ENCODE measurements around the gene BGN.

BGN gene

GRCh38 chrX:153486171-153486570, 8.6 kb upstream of the BGN start:
- Histone ChIP-seq H3K14ac (ENCODE audit: low read length) (no peak overlapping the region), H3K4me3 (ENCODE audit: low read depth, low read length) (no peak overlapping the region), H3K9me3 (ENCODE audit: insufficient read depth, low read depth, low read length) (no peaks in the 10 kb centered on the region), H3K36me3 (ENCODE audit: control insufficient read depth in 1 of 2, insufficient read depth in 2 of 2, low read length in 2 of 2) (no peaks in the 10 kb centered on the region), H2BK5ac (ENCODE audit: low read depth, low read length, poor library complexity) (no peak overlapping the region), H3K27me3 (ENCODE audit: insufficient read depth, low read length) (no peaks in the 10 kb centered on the region), H3K79me2 (ENCODE audit: control insufficient read depth, insufficient read depth, low read length, poor library complexity) (no peaks in the 10 kb centered on the region), H2AFZ (ENCODE audit: insufficient read depth, low read length, poor library complexity) (no peak overlapping the region), H3K18ac (ENCODE audit: low read length) (no peak overlapping the region), H3K23ac (ENCODE audit: low read length) (no peak overlapping the region), H2AK5ac (ENCODE audit: low read length) (no peak overlapping the region), H3K27ac (ENCODE audit: low read depth, low read length) (no peak overlapping the region), H3K4me2 (ENCODE audit: low read length) (no peak overlapping the region), H4K8ac (ENCODE audit: low read depth, low read length) (no peak overlapping the region), H4K91ac (ENCODE audit: low read depth, low read length) (peak overlapping the region; percentile 11), H3K9ac (ENCODE audit: low read length) (no peak overlapping the region), H3K4me1 (ENCODE audit: control insufficient read depth in 1 of 2, insufficient read depth in 2 of 2, low read length in 2 of 2) (peaks cover 7 to 16% of the 10 kb centered on the region in 2 experiments), H3K79me1 (ENCODE audit: low read length) (peaks cover 13% of the 10 kb centered on the region), H2BK12ac (ENCODE audit: low read length) (no peak overlapping the region), H4K12ac (ENCODE audit: low read depth, low read length) (no peak overlapping the region), H3K4ac (ENCODE audit: low read depth, low read length) (no peak overlapping the region), H2BK120ac (ENCODE audit: insufficient read depth, low read length, poor library complexity) (no peak overlapping the region)
- no CpG with 5 or more reads among the region's 10 CpGs for WGBS (ENCODE audit: extremely low coverage, insufficient coverage, insufficient read length)
- DNase-seq: no peak

GRCh38 chrX:153487590-153488071, 7.1 kb upstream of the BGN start:
- peak overlapping the region; percentile 57 for H3K14ac ChIP-seq (ENCODE audit: low read length)
- H2AK5ac ChIP-seq (ENCODE audit: low read length): no peak overlapping the region
- no peak overlapping the region for H3K4ac ChIP-seq (ENCODE audit: low read depth, low read length)
- no peak overlapping the region for H3K4me3 ChIP-seq (ENCODE audit: low read depth, low read length)
- peak overlapping the region; percentile 27 for H2BK12ac ChIP-seq (ENCODE audit: low read length)
- H4K12ac ChIP-seq (ENCODE audit: low read depth, low read length): peak overlapping the region; percentile 80
- H3K18ac ChIP-seq (ENCODE audit: low read length): no peak overlapping the region
- H3K9ac ChIP-seq (ENCODE audit: low read length): no peak overlapping the region
- no peak overlapping the region for H3K23ac ChIP-seq (ENCODE audit: low read length)
- peak overlapping the region; percentile 31 for H2BK120ac ChIP-seq (ENCODE audit: insufficient read depth, low read length, poor library complexity)
- no peaks in the 10 kb centered on the region for H3K27me3 ChIP-seq (ENCODE audit: insufficient read depth, low read length)
- no CpG with 5 or more reads among the region's 11 CpGs for WGBS (ENCODE audit: extremely low coverage, insufficient coverage, insufficient read length)
- H4K8ac ChIP-seq (ENCODE audit: low read depth, low read length): peak overlapping the region; percentile 71
- H2AFZ ChIP-seq (ENCODE audit: insufficient read depth, low read length, poor library complexity): peak overlapping the region; percentile 64
- H3K79me2 ChIP-seq (ENCODE audit: control insufficient read depth, insufficient read depth, low read length, poor library complexity): no peaks in the 10 kb centered on the region
- no peaks in the 10 kb centered on the region for H3K9me3 ChIP-seq (ENCODE audit: insufficient read depth, low read depth, low read length)
- no peak overlapping the region for H3K4me2 ChIP-seq (ENCODE audit: low read length)
- H3K27ac ChIP-seq (ENCODE audit: low read depth, low read length): no peak overlapping the region
- DNase-seq: no peak
- peaks cover 7 to 16% of the 10 kb centered on the region in 2 experiments for H3K4me1 ChIP-seq (ENCODE audit: control insufficient read depth in 1 of 2, insufficient read depth in 2 of 2, low read length in 2 of 2)
- peak overlapping the region; percentile 89 for H4K91ac ChIP-seq (ENCODE audit: low read depth, low read length)
- peaks cover 13% of the 10 kb centered on the region for H3K79me1 ChIP-seq (ENCODE audit: low read length)
- no peaks in the 10 kb centered on the region for H3K36me3 ChIP-seq (ENCODE audit: control insufficient read depth in 1 of 2, insufficient read depth in 2 of 2, low read length in 2 of 2)
- no peak overlapping the region for H2BK5ac ChIP-seq (ENCODE audit: low read depth, low read length, poor library complexity)

- peaks cover 7 to 16% of the 10 kb centered on the region in 2 experiments for H3K4me1 ChIP-seq (ENCODE audit: control insufficient read depth in 1 of 2, insufficient read depth in 2 of 2, low read length in 2 of 2)
- H3K79me2 ChIP-seq (ENCODE audit: control insufficient read depth, insufficient read depth, low read length, poor library complexity): no peaks in the 10 kb centered on the region
- H3K18ac ChIP-seq (ENCODE audit: low read length): peak overlapping the region; percentile 58
- H3K9ac ChIP-seq (ENCODE audit: low read length): no peak overlapping the region
- H3K14ac ChIP-seq (ENCODE audit: low read length): peak overlapping the region; percentile 59
- H3K4me3 ChIP-seq (ENCODE audit: low read depth, low read length): no peak overlapping the region
- no peak overlapping the region for H3K27ac ChIP-seq (ENCODE audit: low read depth, low read length)
- peak overlapping the region; percentile 68 for H2BK120ac ChIP-seq (ENCODE audit: insufficient read depth, low read length, poor library complexity)
- no peaks in the 10 kb centered on the region for H3K9me3 ChIP-seq (ENCODE audit: insufficient read depth, low read depth, low read length)
- peak overlapping the region; percentile 84 for H4K8ac ChIP-seq (ENCODE audit: low read depth, low read length)
- H4K91ac ChIP-seq (ENCODE audit: low read depth, low read length): peak overlapping the region; percentile 89
- H2AK5ac ChIP-seq (ENCODE audit: low read length): peak overlapping the region; percentile 79
- H3K4ac ChIP-seq (ENCODE audit: low read depth, low read length): peak overlapping the region; percentile 6
- peak overlapping the region; percentile 32 for H2BK12ac ChIP-seq (ENCODE audit: low read length)
- H4K12ac ChIP-seq (ENCODE audit: low read depth, low read length): peak overlapping the region; percentile 80
- H3K36me3 ChIP-seq (ENCODE audit: control insufficient read depth in 1 of 2, insufficient read depth in 2 of 2, low read length in 2 of 2): no peaks in the 10 kb centered on the region
- H3K79me1 ChIP-seq (ENCODE audit: low read length): peaks cover 13% of the 10 kb centered on the region
- peak overlapping the region; percentile 19 for H2BK5ac ChIP-seq (ENCODE audit: low read depth, low read length, poor library complexity)
- H3K4me2 ChIP-seq (ENCODE audit: low read length): no peak overlapping the region
- no peak for DNase-seq
- no CpG with 5 or more reads among the region's 27 CpGs for WGBS (ENCODE audit: extremely low coverage, insufficient coverage, insufficient read length)
- no peak overlapping the region for H3K23ac ChIP-seq (ENCODE audit: low read length)
- peak overlapping the region; percentile 64 for H2AFZ ChIP-seq (ENCODE audit: insufficient read depth, low read length, poor library complexity)
- no peaks in the 10 kb centered on the region for H3K27me3 ChIP-seq (ENCODE audit: insufficient read depth, low read length)
Measured at GRCh38 chrX:153488231-153488914, 6.4 kb upstream of the BGN start.

GRCh38 chrX:153490217-153490930, 4.4 kb upstream of the BGN start:
- Histone ChIP-seq H4K8ac (ENCODE audit: low read depth, low read length) (no peak overlapping the region), H3K23ac (ENCODE audit: low read length) (no peak overlapping the region), H3K9ac (ENCODE audit: low read length) (no peak overlapping the region), H3K4ac (ENCODE audit: low read depth, low read length) (no peak overlapping the region), H3K4me1 (ENCODE audit: control insufficient read depth in 1 of 2, insufficient read depth in 2 of 2, low read length in 2 of 2) (peaks cover 7 to 16% of the 10 kb centered on the region in 2 experiments), H4K91ac (ENCODE audit: low read depth, low read length) (peak overlapping the region; percentile 21), H3K14ac (ENCODE audit: low read length) (no peak overlapping the region), H3K79me1 (ENCODE audit: low read length) (peaks cover 16% of the 10 kb centered on the region), H4K12ac (ENCODE audit: low read depth, low read length) (no peak overlapping the region), H2BK120ac (ENCODE audit: insufficient read depth, low read length, poor library complexity) (no peak overlapping the region), H3K27me3 (ENCODE audit: insufficient read depth, low read length) (no peaks in the 10 kb centered on the region), H2AK5ac (ENCODE audit: low read length) (no peak overlapping the region), H2BK12ac (ENCODE audit: low read length) (no peak overlapping the region), H3K36me3 (ENCODE audit: control insufficient read depth in 1 of 2, insufficient read depth in 2 of 2, low read length in 2 of 2) (no peaks in the 10 kb centered on the region), H3K27ac (ENCODE audit: low read depth, low read length) (no peak overlapping the region), H3K9me3 (ENCODE audit: insufficient read depth, low read depth, low read length) (no peaks in the 10 kb centered on the region), H2AFZ (ENCODE audit: insufficient read depth, low read length, poor library complexity) (no peak overlapping the region), H2BK5ac (ENCODE audit: low read depth, low read length, poor library complexity) (no peak overlapping the region), H3K4me2 (ENCODE audit: low read length) (no peak overlapping the region), H3K79me2 (ENCODE audit: control insufficient read depth, insufficient read depth, low read length, poor library complexity) (no peaks in the 10 kb centered on the region), H3K18ac (ENCODE audit: low read length) (no peak overlapping the region), H3K4me3 (ENCODE audit: low read depth, low read length) (no peak overlapping the region)
- WGBS (ENCODE audit: extremely low coverage, insufficient coverage, insufficient read length): no CpG with 5 or more reads among the region's 20 CpGs
- DNase-seq: no peak

All from trophoblast cell (in vitro differentiated cells and primary cell).